MCF 10A (cell line): ENCODE results near the gene AFG3L2. TPM values are rescaled to one million over a fixed set of nuclear protein-coding genes. Genes with fewer than 3 reads are reported as not detected.

ENCODE experiments used
- BruUV-seq: library from RNA; stranded (reverse); fragments of 400-500 nt; replicated peaks from 2 replicates; lab custom pipeline; 2021; lab: Mats Ljungman, UMichigan
- CTCF ChIA-PET: fragments of 300-600 bp; sonication (Branson Sonifier 250); formaldehyde crosslinking; extraction: SDS; loops from one replicate; lab custom pipeline; 2021; ENCODE audit warnings: antibody characterized with exemption, inconsistent platforms; lab: Yijun Ruan, JAX
- POLR2A ChIA-PET: fragments of 300-600, 350-650 bp; sonication (Branson Sonifier 250); formaldehyde crosslinking; extraction: SDS; loops from one replicate; lab custom pipeline; 2020; ENCODE audit warnings: antibody characterized with exemption, inconsistent platforms; lab: Yijun Ruan, JAX
- DNase-seq: peaks from one replicate; pipeline ENCODE4 v3.0.0-alpha.2; 2018; ENCODE audit not compliant: unreplicated experiment
- H3K27ac Mint-ChIP-seq: one replicate; pipeline ENCODE4 v1.8.0; 2022; ENCODE audit warnings: mild to moderate bottlenecking, low read depth, mixed read lengths; ENCODE audit not compliant: unreplicated experiment
- H3K27me3 Mint-ChIP-seq: one replicate; pipeline ENCODE4 v1.8.0; 2022; ENCODE audit warnings: mixed read lengths; ENCODE audit not compliant: insufficient read depth, unreplicated experiment
- H3K36me3 Mint-ChIP-seq: one replicate; pipeline ENCODE4 v1.8.0; 2022; ENCODE audit warnings: mild to moderate bottlenecking, moderate library complexity, mixed read lengths; ENCODE audit not compliant: insufficient read depth, unreplicated experiment
- H3K4me1 Mint-ChIP-seq: one replicate; pipeline ENCODE4 v1.8.0; 2022; ENCODE audit warnings: mixed read lengths; ENCODE audit not compliant: insufficient read depth, unreplicated experiment
- H3K4me3 Mint-ChIP-seq: one replicate; pipeline ENCODE4 v1.8.0; 2022; ENCODE audit warnings: mild to moderate bottlenecking, moderate library complexity, mixed read lengths; ENCODE audit not compliant: unreplicated experiment
- H3K9me3 Mint-ChIP-seq: one replicate; pipeline ENCODE4 v1.8.0; 2022; ENCODE audit warnings: mixed read lengths; ENCODE audit not compliant: unreplicated experiment
- CTCF ChIP-seq: fragments of 200-600 bp; IDR thresholded peaks from one replicate; pipeline ENCODE4 v1.8.0; 2022; ENCODE audit warnings: antibody characterized with exemption, mild to moderate bottlenecking; ENCODE audit not compliant: unreplicated experiment
- intact Hi-C: fragments of 100-400 bp; cut with micrococcal nuclease; formaldehyde crosslinking; loops from 2 replicates; pipeline ENCODE4 v1.14.1; 2022
- total RNA-seq: library from RNA; stranded (reverse); gene quantifications from 2 replicates; pipeline ENCODE4 v1.2.3, GENCODE V29; 2022

Gene AFG3L2
- total RNA-seq, 1 experiment from 2014 or later, result 77.2 TPM

GRCh38 chr18:12409469-12409868, 32.4 kb upstream of the AFG3L2 start:
- intact Hi-C loops, result loop anchor here (5.0 kb wide), 1 partner anchor 198 kb away; no protein-coding TSS in a partner anchor

GRCh38 chr18:12408247-12408869, 31.3 kb upstream of the AFG3L2 start:
- TF ChIP-seq CTCF, result no peak
- peak; percentile 39 for DNase-seq
- H3K27ac Mint-ChIP-seq, result peak overlapping the region; percentile 74
- peak overlapping the region; percentile 80 for H3K4me3 Mint-ChIP-seq
- BruUV-seq, result no TSS peak
- CTCF ChIA-PET, result interaction anchor here (0.6 to 1.0 kb wide), 2 partner anchors 16 to 257 kb away, joined by 3 read pairs; no protein-coding TSS in a partner anchor
- peaks cover 18% of the 10 kb centered on the region for H3K27me3 Mint-ChIP-seq
- POLR2A ChIA-PET, result interaction anchor here (0.6 to 3.0 kb wide), 17 partner anchors 10 to 540 kb away, joined by 3 to 29 read pairs (median 4); partner anchors contain the start of genes AFG3L2, PTPN2 and SPIRE1
- no peaks in the 10 kb centered on the region for H3K9me3 Mint-ChIP-seq
- peaks cover 20% of the 10 kb centered on the region for H3K4me1 Mint-ChIP-seq
- intact Hi-C loops, result loop anchor here (5.0 kb wide), 1 partner anchor 199 kb away; no protein-coding TSS in a partner anchor
- H3K36me3 Mint-ChIP-seq, result peaks cover 8% of the 10 kb centered on the region

More at GRCh38 chr18:12409469-12409868, 32.4 kb upstream of the AFG3L2 start:
- POLR2A ChIA-PET, result interaction anchor here (0.6 to 1.8 kb wide), 3 partner anchors 10 to 197 kb away, joined by 3 to 5 read pairs (median 3); no protein-coding TSS in a partner anchor
- no peak overlapping the region for H3K4me3 Mint-ChIP-seq
- H3K27ac Mint-ChIP-seq, result no peak overlapping the region
- peaks cover 8% of the 10 kb centered on the region for H3K36me3 Mint-ChIP-seq
- no peak for DNase-seq
- H3K27me3 Mint-ChIP-seq, result peaks cover 18% of the 10 kb centered on the region
- peaks cover 12% of the 10 kb centered on the region for H3K4me1 Mint-ChIP-seq
- BruUV-seq, result no TSS peak
- CTCF ChIA-PET, result interaction anchor here (0.6 to 1.1 kb wide), 3 partner anchors 16 to 250 kb away, joined by 3 to 4 read pairs (median 3); no protein-coding TSS in a partner anchor
- no peaks in the 10 kb centered on the region for H3K9me3 Mint-ChIP-seq
- no peak for TF ChIP-seq CTCF

- Mint-ChIP-seq H3K4me3 (peak overlapping the region; percentile 80), H3K4me1 (peaks cover 32% of the 10 kb centered on the region), H3K9me3 (no peaks in the 10 kb centered on the region), H3K27ac (no peak overlapping the region), H3K36me3 (peaks cover 7% of the 10 kb centered on the region), H3K27me3 (peaks cover 18% of the 10 kb centered on the region)
- ChIA-PET CTCF (interaction anchor here (0.6 to 1.7 kb wide), 6 partner anchors 15 to 528 kb away, joined by 3 to 7 read pairs (median 4); no protein-coding TSS in a partner anchor), POLR2A (interaction anchor here (0.6 to 3.0 kb wide), 3 partner anchors 224 to 336 kb away, joined by 3 to 29 read pairs (median 3); partner anchors contain the start of gene SPIRE1)
- no TSS peak for BruUV-seq
- DNase-seq, result no peak
- intact Hi-C loops, result loop anchor here (5.0 kb wide), 1 partner anchor 201 kb away; no protein-coding TSS in a partner anchor
- no peak for TF ChIP-seq CTCF
Observed at GRCh38 chr18:12406371-12407111, 29.5 kb upstream of the AFG3L2 start.
